H9 (cell line): ENCODE data around the gene IL2. TPM values are rescaled to one million over a fixed set of nuclear protein-coding genes. Genes with fewer than 3 reads are reported as not detected.

Source experiments
- DNase-seq: peaks from one replicate; pipeline ENCODE4 v3.0.0-alpha.2; 2017
- H2AFZ ChIP-seq: one replicate; pipeline ENCODE4 v1.6.1; 2013; ENCODE audit warnings: mild to moderate bottlenecking, low read length, control low read depth, moderate library complexity
- H2AK5ac ChIP-seq: 2 replicates; pipeline ENCODE4 v1.6.1; 2013; ENCODE audit warnings: low read length, control low read depth, mixed read lengths; ENCODE audit not compliant: insufficient read length
- H2BK120ac ChIP-seq: one replicate; pipeline ENCODE4 v1.6.1; 2013; ENCODE audit warnings: low read depth, mild to moderate bottlenecking, low read length, control low read depth, inconsistent platforms; ENCODE audit not compliant: poor library complexity, severe bottlenecking
- H2BK12ac ChIP-seq: 2 replicates; pipeline ENCODE4 v1.6.1; 2013; ENCODE audit warnings: low read length, control low read depth, mixed read lengths, low read depth; ENCODE audit not compliant: insufficient read length
- H2BK15ac ChIP-seq: 2 replicates; pipeline ENCODE4 v1.6.1; 2013; ENCODE audit warnings: low read depth, low read length, control low read depth
- H2BK20ac ChIP-seq: one replicate; pipeline ENCODE4 v1.6.1; 2013; ENCODE audit warnings: low read depth, mild to moderate bottlenecking, low read length, control low read depth, inconsistent platforms; ENCODE audit not compliant: poor library complexity, severe bottlenecking
- H2BK5ac ChIP-seq: 2 replicates; pipeline ENCODE4 v1.6.1; 2013; ENCODE audit warnings: low read length, control low read depth, mixed read lengths; ENCODE audit not compliant: insufficient read length
- H3K14ac ChIP-seq: 2 replicates; pipeline ENCODE4 v1.6.1; 2013; ENCODE audit warnings: low read length, control low read depth; ENCODE audit not compliant: insufficient read depth
- H3K18ac ChIP-seq: 2 replicates; pipeline ENCODE4 v1.6.1; 2013; ENCODE audit warnings: low read depth, mild to moderate bottlenecking, mixed read lengths, low read length, control low read depth; ENCODE audit not compliant: insufficient read length
- H3K23ac ChIP-seq: 2 replicates; pipeline ENCODE4 v1.6.1; 2013; ENCODE audit warnings: low read length, control low read depth, mixed read lengths, low read depth; ENCODE audit not compliant: insufficient read length
- H3K23me2 ChIP-seq: 2 replicates; pipeline ENCODE4 v1.6.1; 2013; ENCODE audit warnings: low read depth, mild to moderate bottlenecking, mixed read lengths, low read length, control low read depth; ENCODE audit not compliant: insufficient read length, poor library complexity, severe bottlenecking
- H3K27ac ChIP-seq: 2 replicates; pipeline ENCODE4 v1.5.1; 2013; ENCODE audit warnings: low read length, control low read depth, mixed read lengths, low read depth; ENCODE audit not compliant: insufficient read length
- H3K27me3 ChIP-seq: 2 replicates; pipeline ENCODE4 v1.6.1; 2013; ENCODE audit warnings: low read length, control low read depth, inconsistent platforms; ENCODE audit not compliant: insufficient read depth
- H3K4ac ChIP-seq: 2 replicates; pipeline ENCODE4 v1.6.1; 2013; ENCODE audit warnings: low read depth, mild to moderate bottlenecking, control low read depth, inconsistent platforms, low read length, moderate library complexity
- H3K4me1 ChIP-seq: 2 replicates; pipeline ENCODE4 v1.6.1; 2013; ENCODE audit warnings: low read length, control low read depth, inconsistent platforms; ENCODE audit not compliant: insufficient read depth
- H3K4me2 ChIP-seq: 2 replicates; pipeline ENCODE4 v1.6.1; 2013; ENCODE audit warnings: low read length, control low read depth, mixed read lengths; ENCODE audit not compliant: insufficient read length, insufficient read depth
- H3K56ac ChIP-seq: 2 replicates; pipeline ENCODE4 v1.6.1; 2013; ENCODE audit warnings: low read depth, mild to moderate bottlenecking, mixed read lengths, low read length, control low read depth; ENCODE audit not compliant: insufficient read length
- H3K79me1 ChIP-seq: 2 replicates; pipeline ENCODE4 v1.6.1; 2013; ENCODE audit warnings: low read depth, mild to moderate bottlenecking, moderate library complexity, low read length, control low read depth, inconsistent platforms; ENCODE audit not compliant: insufficient read depth, poor library complexity, severe bottlenecking
- H3K79me2 ChIP-seq: 2 replicates; pipeline ENCODE4 v1.6.1; 2013; ENCODE audit warnings: low read length, control low read depth, inconsistent platforms; ENCODE audit not compliant: insufficient read depth
- H3K9ac ChIP-seq: 2 replicates; pipeline ENCODE4 v1.6.1; 2013; ENCODE audit warnings: low read length, control low read depth, mixed read lengths; ENCODE audit not compliant: insufficient read length; ENCODE audit errors: extremely low read depth
- H3K9me3 ChIP-seq: one replicate; pipeline ENCODE4 v1.6.1; 2013; ENCODE audit warnings: low read depth, low read length, inconsistent platforms; ENCODE audit not compliant: control insufficient read depth
- H3T11ph ChIP-seq: one replicate; pipeline ENCODE4 v1.6.1; 2013; ENCODE audit warnings: mild to moderate bottlenecking, low read length, control low read depth, inconsistent platforms
- H4K20me1 ChIP-seq: one replicate; pipeline ENCODE4 v1.6.1; 2013; ENCODE audit not compliant: control insufficient read depth, insufficient read length, insufficient read depth
- H4K5ac ChIP-seq: 2 replicates; pipeline ENCODE4 v1.6.1; 2013; ENCODE audit warnings: low read depth, mild to moderate bottlenecking, mixed read lengths, low read length, control low read depth; ENCODE audit not compliant: insufficient read length
- H4K8ac ChIP-seq: replicated peaks from 2 replicates; pipeline ENCODE4 v1.6.1; 2013; ENCODE audit warnings: low read length, control low read depth, mixed read lengths, low read depth; ENCODE audit not compliant: insufficient read length
- H4K91ac ChIP-seq: 2 replicates; pipeline ENCODE4 v1.6.1; 2013; ENCODE audit warnings: low read depth, mild to moderate bottlenecking, moderate library complexity, mixed read lengths, low read length, control low read depth; ENCODE audit not compliant: insufficient read length
- H3K27ac Mint-ChIP-seq, 3 experiments: 2 replicates in 2 of 3; 3 replicates in 1 of 3; pipeline ENCODE4 v1.8.0; 2020 to 2021; ENCODE audit warnings: mixed read lengths in 3 of 3, mild to moderate bottlenecking in 1 of 3, moderate library complexity in 1 of 3
- H3K27me3 Mint-ChIP-seq: 2 replicates; pipeline ENCODE4 v1.8.0; 2021; ENCODE audit warnings: low read depth, mild to moderate bottlenecking, moderate library complexity, mixed read lengths
- H3K36me3 Mint-ChIP-seq, 3 experiments: 2 replicates in 2 of 3; 3 replicates in 1 of 3; pipeline ENCODE4 v1.8.0; 2020 to 2021; ENCODE audit warnings: low read depth in 3 of 3, mixed read lengths in 3 of 3; ENCODE audit not compliant: insufficient read depth in 1 of 3
- H3K4me1 Mint-ChIP-seq, 2 experiments: 2 replicates each; pipeline ENCODE4 v1.8.0; 2020; ENCODE audit warnings: mixed read lengths in 2 of 2
- H3K4me3 Mint-ChIP-seq, 2 experiments: 2 replicates in 1 of 2; 3 replicates in 1 of 2; pipeline ENCODE4 v1.8.0; 2020 to 2021; ENCODE audit warnings: mild to moderate bottlenecking in 2 of 2, mixed read lengths in 2 of 2, moderate library complexity in 1 of 2
- H3K9me3 Mint-ChIP-seq, 2 experiments: 2 replicates in 1 of 2; 3 replicates in 1 of 2; pipeline ENCODE4 v1.8.0; 2020; ENCODE audit warnings: mild to moderate bottlenecking in 2 of 2, mixed read lengths in 2 of 2, moderate library complexity in 1 of 2
- CTCF ChIP-seq: fragments of 200-600 bp; sonication (generic); conservative IDR thresholded peaks from 3 replicates; pipeline ENCODE4 v1.8.0; 2021; ENCODE audit warnings: antibody characterized with exemption, mild to moderate bottlenecking
- WGBS: extraction: QIAGEN DNeasy Blood & Tissue Kit; methylation state at CpG from one replicate; pipeline ENCODE4 v1.1.7; 2013; ENCODE audit warnings: missing lambda C conversion rate, low lambda C conversion rate, mixed read lengths; ENCODE audit not compliant: insufficient read length; ENCODE audit errors: extremely low coverage; 5-methylcytosine and 5-hydroxymethylcytosine counted together
- total RNA-seq: library from RNA; stranded (reverse); gene quantifications from 2 replicates; pipeline ENCODE4 v1.2.1, GENCODE V29; 2021

IL2 gene
- total RNA-seq, 1 experiment from 2014 or later: not detected

GRCh38 chr4:122503214-122503613 lies 46.7 kb upstream of the IL2 start:
- TF ChIP-seq CTCF: no peak
- Histone ChIP-seq H3K18ac (no peak overlapping the region), H3K23ac (no peak overlapping the region), H3K9me3 (no peaks in the 10 kb centered on the region), H3K27me3 (no peaks in the 10 kb centered on the region), H3K4ac (no peak overlapping the region), H3T11ph (no peak overlapping the region), H3K4me2 (no peak overlapping the region), H3K79me2 (no peaks in the 10 kb centered on the region), H2AFZ (no peak overlapping the region), H3K9ac (no peak overlapping the region), H4K20me1 (no peaks in the 10 kb centered on the region), H3K23me2 (no peaks in the 10 kb centered on the region), H4K8ac (no peak overlapping the region), H3K27ac (no peak overlapping the region), H2BK120ac (no peak overlapping the region), H4K91ac (no peak overlapping the region), H2BK12ac (no peak overlapping the region), H4K5ac (no peak overlapping the region), H3K79me1 (no peaks in the 10 kb centered on the region), H2BK5ac (no peak overlapping the region), H3K4me1 (no peaks in the 10 kb centered on the region), H3K56ac (no peak overlapping the region), H2BK15ac (no peak overlapping the region), H2AK5ac (no peak overlapping the region), H2BK20ac (no peak overlapping the region), H3K14ac (no peak overlapping the region)
- Mint-ChIP-seq H3K9me3 (no peaks in the 10 kb centered on the region), H3K36me3 (no peaks in the 10 kb centered on the region), H3K27ac (no peak overlapping the region), H3K4me3 (no peak overlapping the region), H3K4me1 (no peaks in the 10 kb centered on the region), H3K27me3 (no peaks in the 10 kb centered on the region; the same call in 1 of the 2 replicates)
- no peak for DNase-seq
- WGBS: no CpG with 5 or more reads among the region's 3 CpGs
